Uterus (tissue), 4 donors: ENCODE results near the gene HAS3. TPM values are rescaled to one million over a fixed set of nuclear protein-coding genes. Genes with fewer than 3 reads are reported as not detected.
"Not testable (repeated sequence)": the region's sequence is repeated elsewhere in the genome, so short reads cannot be mapped to it uniquely, and the experiment has no call there.

Experiments used
- DNase-seq, 2 donors: peaks; one replicate each; pipeline ENCODE4 v3.0.0-alpha.2; 2019 to 2020
- H3K27ac ChIP-seq, 2 donors: fragments of 200-600 bp; sonication (generic); 1 replicate in 1 of 2; 2 replicates in 1 of 2; pipeline ENCODE4 v1.5.1; 2016 to 2018
- H3K27me3 ChIP-seq, 2 donors: fragments of 200-600 bp; sonication (generic); one replicate each; pipeline ENCODE4 v1.5.1; 2018 to 2019; ENCODE audit warnings: control low read depth in 1 of 2
- H3K36me3 ChIP-seq, 2 donors: fragments of 200-600 bp; sonication (generic); one replicate each; pipeline ENCODE4 v1.5.1; 2019; ENCODE audit warnings: control low read depth in 1 of 2
- H3K4me1 ChIP-seq, 2 donors: fragments of 200-600 bp; sonication (generic); one replicate each; pipeline ENCODE4 v1.5.1; 2018 to 2019; ENCODE audit warnings: control low read depth in 1 of 2
- H3K4me3 ChIP-seq, 2 donors: fragments of 200-600 bp; sonication (generic); 1 replicate in 1 of 2; 2 replicates in 1 of 2; pipeline ENCODE4 v1.5.1; 2018 to 2019; ENCODE audit warnings: mild to moderate bottlenecking in 1 of 2
- H3K9me3 ChIP-seq, 2 donors: fragments of 200-600 bp; sonication (generic); one replicate each; pipeline ENCODE4 v1.5.1; 2019; ENCODE audit warnings: control low read depth in 1 of 2
- POLR2A ChIP-seq, 2 donors: fragments of 450-650 bp; IDR thresholded peaks; one replicate each; pipeline ENCODE4 v1.6.1; 2016; ENCODE audit warnings: antibody characterized with exemption in 2 of 2, mild to moderate bottlenecking in 1 of 2, moderate library complexity in 1 of 2
- intact Hi-C: fragments of 100-400 bp; cut with DNase I; formaldehyde crosslinking; loops from one replicate; pipeline ENCODE4 v1.15.1; 2023; ENCODE audit warnings: low total_unique reads
- total RNA-seq, 4 donors: library from RNA; depleted of rRNA in 3 of 4; stranded (reverse); fragments of >200 nt in 3 of 4; gene quantifications; one replicate each; pipeline versions ENCODE4 v1.1.0 to v1.2.4, GENCODE V29; 2014 to 2023
- TF ChIP-seq, protein P1 (sequence below), 4 experiments: fragments of 200-600 bp in 2 of 4; fragments of 450-650 bp in 2 of 4; sonication (generic) in 2 of 4; IDR thresholded peaks; one replicate each; pipeline ENCODE4 v1.5.1; 2016 to 2019; ENCODE audit warnings: antibody characterized with exemption in 4 of 4, mild to moderate bottlenecking in 2 of 4, moderate library complexity in 1 of 4
- donor health status: DM: yes; HTN: yes; CAD: no.

The HAS3 gene
- total RNA-seq, 4 donors from 2014 or later = under 0.01 to 2.6 (median 1.8) TPM

DNA sequence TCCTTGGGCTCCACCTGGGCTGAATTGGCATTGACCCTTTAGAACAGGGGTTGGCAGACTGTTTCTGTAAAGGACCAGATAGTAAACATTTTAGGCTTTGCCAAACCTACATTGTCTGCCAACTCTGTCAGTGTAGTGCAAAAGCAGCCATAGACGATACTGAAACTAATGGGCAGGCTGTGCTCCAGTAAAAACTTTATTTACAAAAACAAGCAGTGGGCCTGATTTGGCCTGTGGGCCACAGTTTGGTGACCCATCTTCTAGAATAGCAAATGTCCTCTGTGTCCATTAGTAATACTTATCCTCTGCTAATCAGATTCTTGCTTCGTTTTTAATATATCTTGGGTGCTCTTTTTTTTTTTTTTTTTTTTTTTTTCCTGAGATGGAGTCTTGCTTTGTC, 33.2 kb downstream of the HAS3 start:
- DNase-seq = no peak
- intact Hi-C loops = no loop called here
- H3K27me3 ChIP-seq = no peaks in the 10 kb centered on the region
- H3K36me3 ChIP-seq = no peaks in the 10 kb centered on the region
- TF ChIP-seq, protein P1, sequence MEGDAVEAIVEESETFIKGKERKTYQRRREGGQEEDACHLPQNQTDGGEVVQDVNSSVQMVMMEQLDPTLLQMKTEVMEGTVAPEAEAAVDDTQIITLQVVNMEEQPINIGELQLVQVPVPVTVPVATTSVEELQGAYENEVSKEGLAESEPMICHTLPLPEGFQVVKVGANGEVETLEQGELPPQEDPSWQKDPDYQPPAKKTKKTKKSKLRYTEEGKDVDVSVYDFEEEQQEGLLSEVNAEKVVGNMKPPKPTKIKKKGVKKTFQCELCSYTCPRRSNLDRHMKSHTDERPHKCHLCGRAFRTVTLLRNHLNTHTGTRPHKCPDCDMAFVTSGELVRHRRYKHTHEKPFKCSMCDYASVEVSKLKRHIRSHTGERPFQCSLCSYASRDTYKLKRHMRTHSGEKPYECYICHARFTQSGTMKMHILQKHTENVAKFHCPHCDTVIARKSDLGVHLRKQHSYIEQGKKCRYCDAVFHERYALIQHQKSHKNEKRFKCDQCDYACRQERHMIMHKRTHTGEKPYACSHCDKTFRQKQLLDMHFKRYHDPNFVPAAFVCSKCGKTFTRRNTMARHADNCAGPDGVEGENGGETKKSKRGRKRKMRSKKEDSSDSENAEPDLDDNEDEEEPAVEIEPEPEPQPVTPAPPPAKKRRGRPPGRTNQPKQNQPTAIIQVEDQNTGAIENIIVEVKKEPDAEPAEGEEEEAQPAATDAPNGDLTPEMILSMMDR (IDR thresholded peaks at IDR 0.05) = no peak
- no peak for TF ChIP-seq POLR2A (IDR thresholded peaks at IDR 0.05)
- no peaks in the 10 kb centered on the region for H3K9me3 ChIP-seq
- no peak overlapping the region for H3K4me3 ChIP-seq
- H3K4me1 ChIP-seq = no peaks in the 10 kb centered on the region
- H3K27ac ChIP-seq = no peak overlapping the region

DNA sequence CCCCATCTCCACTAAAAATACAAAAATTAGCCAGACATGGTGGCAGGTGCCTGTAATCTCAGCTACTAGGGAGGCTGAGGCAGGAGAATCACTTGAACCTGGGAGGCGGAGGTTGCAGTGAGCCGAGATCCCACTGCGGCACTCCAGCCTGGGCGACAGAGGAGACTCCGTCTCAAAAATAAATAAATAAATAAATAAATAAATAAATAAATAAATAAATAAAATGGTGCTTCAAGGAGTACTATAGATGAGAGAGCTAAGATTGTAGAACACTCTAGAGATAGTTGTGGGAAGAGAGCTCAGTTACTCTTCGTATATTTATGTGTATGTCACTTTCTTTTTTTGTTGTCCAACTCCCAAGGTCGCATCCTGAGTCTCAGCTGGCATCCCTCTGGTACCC, 34.0 kb downstream of the HAS3 start:
- H3K36me3 ChIP-seq, DNase-seq, H3K9me3 ChIP-seq, H3K4me1 ChIP-seq, H3K4me3 ChIP-seq, intact Hi-C loops, H3K27ac ChIP-seq, H3K27me3 ChIP-seq: not testable (repeated sequence)

DNA sequence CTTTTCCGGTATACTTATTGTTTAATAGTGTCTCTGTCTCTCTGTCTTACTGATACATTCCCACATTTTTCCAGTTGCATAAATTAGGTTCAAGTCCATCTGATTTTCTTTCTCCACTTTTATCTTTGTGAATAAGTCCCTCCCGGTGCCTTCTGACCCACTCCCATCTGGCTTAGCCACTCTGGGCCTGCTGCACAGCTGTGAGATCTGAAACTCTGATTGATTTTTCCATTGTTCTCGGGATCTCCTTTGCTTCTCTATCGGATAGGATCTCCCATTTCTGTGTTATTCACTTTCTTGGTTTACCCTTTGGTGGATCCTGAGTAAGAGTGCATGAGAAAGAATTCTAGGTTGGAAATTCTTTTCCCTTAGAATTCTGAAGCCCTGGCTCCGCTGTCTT, 35.6 kb downstream of the HAS3 start:
- no peak overlapping the region for H3K4me3 ChIP-seq
- no peaks in the 10 kb centered on the region for H3K4me1 ChIP-seq
- intact Hi-C loops = no loop called here
- no peaks in the 10 kb centered on the region for H3K27me3 ChIP-seq
- no peak for DNase-seq
- no peak for TF ChIP-seq POLR2A (IDR thresholded peaks at IDR 0.05)
- TF ChIP-seq, protein P1 (IDR thresholded peaks at IDR 0.05) = no peak
- no peaks in the 10 kb centered on the region for H3K36me3 ChIP-seq
- H3K27ac ChIP-seq = no peak overlapping the region
- no peaks in the 10 kb centered on the region for H3K9me3 ChIP-seq

DNA sequence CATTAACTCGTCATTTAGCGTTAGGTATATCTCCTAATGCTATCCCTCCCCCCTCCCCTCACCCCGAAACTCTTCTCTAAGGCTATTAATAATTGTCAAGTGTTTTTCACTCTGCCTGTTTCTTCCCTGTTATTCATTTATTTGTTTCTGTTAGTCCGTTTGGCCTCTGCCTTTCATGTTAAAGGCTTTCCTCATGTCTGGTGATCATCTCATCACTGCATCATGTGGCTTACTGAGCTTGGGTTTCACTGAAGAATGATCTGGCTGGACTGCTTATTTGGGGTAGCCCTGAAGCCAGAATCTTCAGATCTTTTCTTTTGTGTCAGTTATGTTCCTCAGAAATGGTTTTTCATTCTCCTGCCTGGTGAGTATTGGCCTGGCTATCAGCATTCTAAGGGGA, 36.5 kb downstream of the HAS3 start:
- Histone ChIP-seq H3K27me3 (no peaks in the 10 kb centered on the region), H3K9me3 (no peaks in the 10 kb centered on the region), H3K4me3 (no peak overlapping the region), H3K4me1 (no peaks in the 10 kb centered on the region), H3K27ac (no peak overlapping the region), H3K36me3 (no peaks in the 10 kb centered on the region)
- TF ChIP-seq, protein P1 (IDR thresholded peaks at IDR 0.05) = no peak
- no peak for TF ChIP-seq POLR2A (IDR thresholded peaks at IDR 0.05)
- intact Hi-C loops = no loop called here
- no peak for DNase-seq

DNA sequence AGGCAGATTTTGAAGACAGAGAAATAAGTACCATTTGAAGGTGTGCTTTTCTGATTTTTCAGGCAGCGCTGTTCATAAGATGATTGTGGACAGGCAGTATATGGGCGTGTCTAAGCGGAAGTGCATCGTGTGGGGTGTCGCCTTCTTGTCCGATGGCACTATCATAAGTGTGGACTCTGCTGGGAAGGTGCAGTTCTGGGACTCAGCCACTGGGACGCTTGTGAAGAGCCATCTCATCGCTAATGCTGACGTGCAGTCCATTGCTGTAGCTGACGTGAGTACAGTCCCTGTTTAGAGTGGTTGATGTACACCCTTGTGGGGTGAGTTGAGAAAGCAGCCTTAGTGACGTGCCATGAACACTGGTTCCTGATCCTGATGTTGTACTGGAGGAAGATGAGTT, 37.7 kb downstream of the HAS3 start:
- no peak overlapping the region for H3K4me3 ChIP-seq
- no peaks in the 10 kb centered on the region for H3K27me3 ChIP-seq
- TF ChIP-seq, protein P1 (IDR thresholded peaks at IDR 0.05) = no peak
- no peak for TF ChIP-seq POLR2A (IDR thresholded peaks at IDR 0.05)
- intact Hi-C loops = no loop called here
- H3K27ac ChIP-seq = no peak overlapping the region
- DNase-seq = no peak
- no peaks in the 10 kb centered on the region for H3K4me1 ChIP-seq
- H3K9me3 ChIP-seq = no peaks in the 10 kb centered on the region
- H3K36me3 ChIP-seq = no peaks in the 10 kb centered on the region

DNA sequence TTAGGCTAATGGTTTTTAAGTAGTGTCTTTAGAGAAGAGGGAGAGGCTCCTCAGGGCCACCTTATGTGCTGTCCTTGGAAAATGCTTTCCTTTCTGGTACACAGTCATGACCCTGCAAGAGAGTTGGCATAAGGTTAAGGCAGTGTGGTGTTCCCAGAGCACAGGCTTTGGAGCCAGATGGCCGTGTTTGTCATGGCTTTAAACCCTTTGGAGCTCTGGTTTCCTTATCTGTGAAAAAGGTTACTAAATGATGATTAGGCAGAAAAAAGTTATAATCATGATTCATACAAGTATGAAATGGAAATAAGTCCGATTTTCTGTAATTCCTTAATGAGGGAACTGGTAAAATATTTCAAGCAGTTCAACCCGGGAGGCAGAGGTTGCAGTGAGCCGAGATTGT, 40.2 kb downstream of the HAS3 start:
- no peaks in the 10 kb centered on the region for H3K9me3 ChIP-seq
- no peaks in the 10 kb centered on the region for H3K36me3 ChIP-seq
- no peak for TF ChIP-seq POLR2A (IDR thresholded peaks at IDR 0.05)
- TF ChIP-seq, protein P1 (IDR thresholded peaks at IDR 0.05) = no peak
- no peaks in the 10 kb centered on the region for H3K4me1 ChIP-seq
- H3K4me3 ChIP-seq = no peak overlapping the region
- no peak for DNase-seq
- no peak overlapping the region for H3K27ac ChIP-seq
- intact Hi-C loops = loop anchor here (5.0 kb wide), 1 partner anchor 132 kb away; no protein-coding TSS in a partner anchor
- no peaks in the 10 kb centered on the region for H3K27me3 ChIP-seq

DNA sequence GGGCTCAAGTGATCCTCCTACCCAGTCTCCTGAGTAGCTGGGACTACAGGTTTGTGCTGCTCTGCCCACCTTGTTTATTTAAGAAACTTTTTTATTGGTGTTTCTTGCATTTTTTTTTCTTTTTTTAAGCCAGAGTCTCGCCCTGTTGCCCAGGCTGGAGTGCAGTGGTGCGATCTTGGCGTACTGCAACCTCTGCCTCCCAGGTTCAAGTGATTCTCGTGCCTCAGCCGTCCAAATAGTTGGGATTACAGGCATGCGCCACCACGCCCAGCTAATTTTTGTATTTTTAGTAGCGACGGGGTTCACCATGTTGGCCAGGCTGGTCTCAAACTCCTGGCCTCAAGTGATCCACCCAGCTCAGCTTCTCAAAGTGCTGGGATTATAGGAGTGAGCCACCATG, 44.2 kb downstream of the HAS3 start:
- not testable (repeated sequence) for H3K4me1 ChIP-seq, H3K4me3 ChIP-seq, H3K36me3 ChIP-seq, DNase-seq, H3K9me3 ChIP-seq, H3K27ac ChIP-seq, H3K27me3 ChIP-seq
- intact Hi-C loops = loop anchor here (5.0 kb wide), 2 partner anchors 128 to 138 kb away; no protein-coding TSS in a partner anchor
